Smooth muscle cell (in vitro differentiated cells): Measurements from ENCODE around the gene C2orf81. TPM values are rescaled to one million over a fixed set of nuclear protein-coding genes. Genes with fewer than 3 reads are reported as not detected.

ENCODE experiments used
- DNase-seq: peaks from one replicate; lab custom pipeline; 2025; ENCODE audit not compliant: unreplicated experiment; lab: John Stamatoyannopoulos, UW
- H2AFZ ChIP-seq: fragments of 200-600 bp; sonication (generic); 2 replicates; pipeline ENCODE4 v1.6.0; 2016; ENCODE audit warnings: antibody characterized with exemption, low read depth, mild to moderate bottlenecking
- H3F3A ChIP-seq: fragments of 200-600 bp; sonication (generic); 2 replicates; pipeline ENCODE4 v1.6.0; 2017; ENCODE audit warnings: antibody characterized with exemption, low read depth
- H3K27ac ChIP-seq: fragments of 200-600 bp; sonication (generic); 2 replicates; pipeline ENCODE4 v1.5.1; 2016; ENCODE audit warnings: low read depth, mild to moderate bottlenecking
- H3K27me3 ChIP-seq: fragments of 200-600 bp; sonication (generic); 2 replicates; pipeline ENCODE4 v1.6.1; 2016; ENCODE audit warnings: low read depth, mild to moderate bottlenecking
- H3K36me3 ChIP-seq: fragments of 200-600 bp; sonication (generic); 2 replicates; pipeline ENCODE4 v1.5.1; 2016; ENCODE audit warnings: low read depth
- H3K4me1 ChIP-seq: fragments of 200-600 bp; sonication (generic); 2 replicates; pipeline ENCODE4 v1.5.1; 2016; ENCODE audit warnings: low read depth
- H3K4me2 ChIP-seq: fragments of 200-600 bp; sonication (generic); 2 replicates; pipeline ENCODE4 v1.6.0; 2016; ENCODE audit warnings: mild to moderate bottlenecking
- H3K4me3 ChIP-seq: fragments of 200-600 bp; sonication (generic); 2 replicates; pipeline ENCODE4 v1.5.1; 2016; ENCODE audit warnings: mild to moderate bottlenecking
- H3K79me2 ChIP-seq: fragments of 200-600 bp; sonication (generic); 2 replicates; pipeline ENCODE4 v1.6.0; 2016; ENCODE audit warnings: low read depth, mild to moderate bottlenecking
- H3K9ac ChIP-seq: fragments of 200-600 bp; sonication (generic); 2 replicates; pipeline ENCODE4 v1.6.0; 2016; ENCODE audit warnings: low read depth
- H3K9me3 ChIP-seq: fragments of 200-600 bp; sonication (generic); replicated peaks from 2 replicates; pipeline ENCODE4 v1.5.1; 2016; ENCODE audit warnings: low read depth
- H4K20me1 ChIP-seq: fragments of 200-600 bp; sonication (generic); 2 replicates; pipeline ENCODE4 v1.6.0; 2016; ENCODE audit warnings: low read depth
- WGBS: methylation state at CpG from one replicate; pipeline ENCODE4 v1.1.7; 2016; ENCODE audit warnings: low lambda C conversion rate; 5-methylcytosine and 5-hydroxymethylcytosine counted together
- polyA plus RNA-seq: library from polyadenylated mRNA; unstranded; fragments of >200 nt; fragmentation: Nextera tagmentation; extraction: Ambion mirVana; gene quantifications from 2 replicates; pipeline ENCODE4 v1.2.1, GENCODE V29; 2016
- total RNA-seq: library from RNA; depleted of rRNA; stranded (reverse); fragments of >200 nt; gene quantifications from 2 replicates; pipeline ENCODE4 v1.2.3, GENCODE V29; 2014
- TF ChIP-seq, protein P1 (sequence below): fragments of 200-600 bp; sonication (generic); IDR thresholded peaks from 2 replicates; pipeline ENCODE4 v1.5.1; 2017; ENCODE audit warnings: borderline replicate concordance, mild to moderate bottlenecking, antibody characterized with exemption; ENCODE audit not compliant: insufficient read depth, poor library complexity, severe bottlenecking

C2orf81 gene
- total and polyA plus RNA-seq, 2 experiments from 2014 or later: 1.3 to 3.5 TPM

DNA sequence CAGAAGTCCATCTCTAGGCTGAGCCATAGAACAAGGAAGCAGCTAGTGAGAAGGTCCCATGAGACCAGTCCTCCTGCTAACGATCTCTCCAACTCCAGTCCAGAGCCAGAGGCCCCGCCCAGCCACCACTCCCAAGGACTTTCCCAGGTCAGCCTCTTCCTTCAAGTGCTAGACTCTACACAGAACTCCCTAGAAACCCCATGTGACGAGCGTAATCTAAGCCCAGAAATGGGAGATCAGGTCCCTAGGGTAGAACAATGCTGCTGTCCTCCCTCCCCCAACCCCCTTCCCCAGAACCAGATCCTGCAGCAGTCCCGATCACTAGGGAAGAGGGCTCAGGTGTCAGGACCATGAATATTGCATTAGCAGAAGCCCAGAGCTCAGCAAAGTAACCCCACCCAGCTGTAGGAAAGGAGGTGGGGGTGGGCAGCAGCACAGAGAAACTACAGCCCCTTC, 48.2 kb downstream of the C2orf81 start:
- no peaks in the 10 kb centered on the region for H3K9me3 ChIP-seq
- no peaks in the 10 kb centered on the region for H3F3A ChIP-seq
- no peak overlapping the region for H3K9ac ChIP-seq
- H3K79me2 ChIP-seq: peaks cover 29% of the 10 kb centered on the region
- no peak overlapping the region for H2AFZ ChIP-seq
- 88% methylated on average over 5 of the region's 5 CpGs for WGBS
- H3K36me3 ChIP-seq: no peaks in the 10 kb centered on the region
- no peak for DNase-seq
- no peak overlapping the region for H3K4me3 ChIP-seq
- TF ChIP-seq, protein P1, sequence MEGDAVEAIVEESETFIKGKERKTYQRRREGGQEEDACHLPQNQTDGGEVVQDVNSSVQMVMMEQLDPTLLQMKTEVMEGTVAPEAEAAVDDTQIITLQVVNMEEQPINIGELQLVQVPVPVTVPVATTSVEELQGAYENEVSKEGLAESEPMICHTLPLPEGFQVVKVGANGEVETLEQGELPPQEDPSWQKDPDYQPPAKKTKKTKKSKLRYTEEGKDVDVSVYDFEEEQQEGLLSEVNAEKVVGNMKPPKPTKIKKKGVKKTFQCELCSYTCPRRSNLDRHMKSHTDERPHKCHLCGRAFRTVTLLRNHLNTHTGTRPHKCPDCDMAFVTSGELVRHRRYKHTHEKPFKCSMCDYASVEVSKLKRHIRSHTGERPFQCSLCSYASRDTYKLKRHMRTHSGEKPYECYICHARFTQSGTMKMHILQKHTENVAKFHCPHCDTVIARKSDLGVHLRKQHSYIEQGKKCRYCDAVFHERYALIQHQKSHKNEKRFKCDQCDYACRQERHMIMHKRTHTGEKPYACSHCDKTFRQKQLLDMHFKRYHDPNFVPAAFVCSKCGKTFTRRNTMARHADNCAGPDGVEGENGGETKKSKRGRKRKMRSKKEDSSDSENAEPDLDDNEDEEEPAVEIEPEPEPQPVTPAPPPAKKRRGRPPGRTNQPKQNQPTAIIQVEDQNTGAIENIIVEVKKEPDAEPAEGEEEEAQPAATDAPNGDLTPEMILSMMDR: no peak
- no peak overlapping the region for H3K27ac ChIP-seq
- peaks cover 13% of the 10 kb centered on the region for H3K4me1 ChIP-seq
- H3K4me2 ChIP-seq: no peak overlapping the region
- no peaks in the 10 kb centered on the region for H3K27me3 ChIP-seq
- H4K20me1 ChIP-seq: peaks cover 37% of the 10 kb centered on the region

DNA sequence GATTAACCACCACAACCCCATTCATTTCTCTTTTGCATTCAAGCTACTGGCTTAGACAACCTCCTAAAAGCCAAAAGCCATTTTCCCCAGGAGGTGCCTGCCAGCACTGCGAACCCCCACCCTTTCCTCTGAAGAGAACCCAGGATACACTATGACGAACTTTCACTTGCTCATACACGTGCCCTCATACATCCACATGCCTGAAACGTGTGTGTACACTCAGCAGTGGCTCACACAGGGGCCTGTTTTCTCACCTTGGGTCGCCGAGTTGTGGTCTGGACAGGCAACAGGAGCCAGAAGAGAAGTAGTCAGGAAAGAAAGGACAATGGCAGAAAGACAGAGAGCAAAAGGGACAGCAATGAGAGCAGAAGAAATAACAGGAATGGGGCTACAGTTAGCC, 48.7 kb downstream of the C2orf81 start:
- no peak for DNase-seq
- Histone ChIP-seq H3K9ac (no peak overlapping the region), H3K4me2 (no peak overlapping the region), H2AFZ (no peak overlapping the region), H3K36me3 (no peaks in the 10 kb centered on the region), H3F3A (no peaks in the 10 kb centered on the region), H4K20me1 (peaks cover 31% of the 10 kb centered on the region), H3K79me2 (peaks cover 23% of the 10 kb centered on the region), H3K27ac (no peak overlapping the region), H3K27me3 (no peaks in the 10 kb centered on the region), H3K9me3 (no peaks in the 10 kb centered on the region), H3K4me3 (no peak overlapping the region), H3K4me1 (peaks cover 13% of the 10 kb centered on the region)
- TF ChIP-seq, protein P1: no peak
- WGBS: 94% methylated on average over 6 of the region's 6 CpGs

DNA sequence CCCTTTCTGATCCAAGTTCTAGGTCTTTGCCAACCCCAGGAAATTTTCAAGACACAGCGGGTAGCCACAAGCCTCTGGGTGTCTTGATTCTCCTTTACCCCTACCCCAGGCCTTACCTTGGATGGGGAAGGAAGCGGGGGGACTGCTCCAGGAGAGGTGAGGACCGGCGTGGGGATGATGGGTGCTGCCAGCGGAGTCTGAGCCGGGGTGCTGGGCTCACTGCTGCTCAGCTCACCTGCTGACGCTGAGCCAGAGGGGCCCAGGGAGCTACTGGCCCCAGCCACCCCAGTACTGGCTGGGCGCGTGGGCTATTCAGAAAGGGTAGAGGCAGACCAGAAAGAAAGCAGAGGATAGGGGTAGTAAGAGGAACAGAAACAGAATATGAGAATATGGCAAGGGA, 50.0 kb downstream of the C2orf81 start:
- no peak overlapping the region for H3K9ac ChIP-seq
- peaks cover 23% of the 10 kb centered on the region for H4K20me1 ChIP-seq
- no peak overlapping the region for H3K27ac ChIP-seq
- H3K4me2 ChIP-seq: no peak overlapping the region
- peaks cover 13% of the 10 kb centered on the region for H3K4me1 ChIP-seq
- H3K36me3 ChIP-seq: peaks cover 7% of the 10 kb centered on the region
- no peak overlapping the region for H3K4me3 ChIP-seq
- no peaks in the 10 kb centered on the region for H3F3A ChIP-seq
- DNase-seq: no peak
- no peaks in the 10 kb centered on the region for H3K9me3 ChIP-seq
- no peaks in the 10 kb centered on the region for H3K27me3 ChIP-seq
- 97% methylated on average over 9 of the region's 9 CpGs for WGBS
- H2AFZ ChIP-seq: no peak overlapping the region
- H3K79me2 ChIP-seq: peaks cover 13% of the 10 kb centered on the region
- TF ChIP-seq, protein P1: no peak

DNA sequence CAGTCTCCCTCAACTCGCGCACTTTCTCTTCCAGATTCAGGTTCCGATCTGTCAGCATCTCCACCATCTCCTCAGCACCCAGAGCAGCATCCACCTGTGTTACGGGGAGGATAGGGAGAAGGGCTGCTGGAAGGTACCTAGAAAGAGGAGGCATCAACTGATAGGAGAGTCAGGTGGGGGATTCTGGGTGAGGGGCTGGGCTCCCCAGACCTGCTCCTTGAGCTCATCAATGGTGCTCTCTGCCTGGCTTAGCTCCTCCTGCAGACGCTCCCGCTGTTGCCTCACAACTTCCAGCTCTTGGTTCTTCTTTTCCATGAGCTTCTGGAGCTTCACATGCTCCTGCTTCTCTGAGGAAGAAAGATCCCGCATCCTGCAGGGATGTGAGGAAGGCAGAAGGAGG, 51.4 kb downstream of the C2orf81 start:
- peaks cover 11% of the 10 kb centered on the region for H3K36me3 ChIP-seq

More for the DNA sequence above, 51.4 kb downstream of the C2orf81 start:
- no peak overlapping the region for H2AFZ ChIP-seq
- no peak overlapping the region for H3K27ac ChIP-seq
- H3F3A ChIP-seq: no peaks in the 10 kb centered on the region
- H4K20me1 ChIP-seq: peaks cover 20% of the 10 kb centered on the region
- 98% methylated on average over 7 of the region's 7 CpGs for WGBS
- H3K9ac ChIP-seq: no peak overlapping the region
- no peaks in the 10 kb centered on the region for H3K9me3 ChIP-seq
- H3K4me1 ChIP-seq: peaks cover 9% of the 10 kb centered on the region
- H3K4me3 ChIP-seq: no peak overlapping the region
- no peak overlapping the region for H3K4me2 ChIP-seq
- peaks cover 10% of the 10 kb centered on the region for H3K79me2 ChIP-seq
- TF ChIP-seq, protein P1: no peak
- no peaks in the 10 kb centered on the region for H3K27me3 ChIP-seq
- DNase-seq: no peak
